Neural progenitor cell (in vitro differentiated cells): ENCODE results near the gene C9orf72. TPM values are rescaled to one million over a fixed set of nuclear protein-coding genes. Genes with fewer than 3 reads are reported as not detected.
A peak's percentile ranks its signal among the peaks of the same experiment; 100 is the strongest.

ENCODE experiments used
- DNase-seq: peaks from one replicate; pipeline ENCODE4 v3.0.0-alpha.2; 2016; ENCODE audit warnings: low spot score
- H2AFZ ChIP-seq: fragments of 200-600 bp; sonication (generic); replicated peaks from 2 replicates; pipeline ENCODE4 v1.6.1; 2016; ENCODE audit warnings: antibody characterized with exemption
- H3F3A ChIP-seq: fragments of 200-600 bp; sonication (generic); 2 replicates; pipeline ENCODE4 v1.6.1; 2016; ENCODE audit warnings: antibody characterized with exemption, low read depth
- H3K27ac ChIP-seq: fragments of 200-600 bp; sonication (generic); 2 replicates; pipeline ENCODE4 v1.5.1; 2016; ENCODE audit warnings: mild to moderate bottlenecking
- H3K27me3 ChIP-seq: fragments of 200-600 bp; sonication (generic); 2 replicates; pipeline ENCODE4 v1.6.1; 2016; ENCODE audit warnings: mild to moderate bottlenecking, moderate library complexity
- H3K36me3 ChIP-seq: fragments of 200-600 bp; sonication (generic); 2 replicates; pipeline ENCODE4 v1.5.1; 2016
- H3K4me1 ChIP-seq: fragments of 200-600 bp; sonication (generic); 2 replicates; pipeline ENCODE4 v1.6.1; 2016; ENCODE audit warnings: mixed run types
- H3K4me2 ChIP-seq: fragments of 200-600 bp; sonication (generic); 2 replicates; pipeline ENCODE4 v1.6.1; 2016
- H3K4me3 ChIP-seq: fragments of 200-600 bp; sonication (generic); 2 replicates; pipeline ENCODE4 v1.5.1; 2016
- H3K79me2 ChIP-seq: fragments of 200-600 bp; sonication (generic); 2 replicates; pipeline ENCODE4 v1.6.1; 2016; ENCODE audit warnings: low read depth
- H3K9ac ChIP-seq: fragments of 200-600 bp; sonication (generic); 2 replicates; pipeline ENCODE4 v1.6.1; 2016
- H3K9me3 ChIP-seq: fragments of 200-600 bp; sonication (generic); 2 replicates; pipeline ENCODE4 v1.5.1; 2016; ENCODE audit warnings: low read depth
- H4K20me1 ChIP-seq: fragments of 200-600 bp; sonication (generic); 2 replicates; pipeline ENCODE4 v1.6.1; 2016; ENCODE audit warnings: low read depth
- H3K27ac Mint-ChIP-seq: 3 replicates; pipeline ENCODE4 v1.8.0; 2021; ENCODE audit warnings: mixed read lengths
- H3K27me3 Mint-ChIP-seq: 2 replicates; pipeline ENCODE4 v1.8.0; 2022; ENCODE audit warnings: low read depth, mild to moderate bottlenecking, inconsistent platforms, moderate library complexity, mixed read lengths; ENCODE audit not compliant: insufficient read depth
- H3K36me3 Mint-ChIP-seq: 3 replicates; pipeline ENCODE4 v1.8.0; 2021; ENCODE audit warnings: mixed read lengths
- H3K4me1 Mint-ChIP-seq: 3 replicates; pipeline ENCODE4 v1.8.0; 2021; ENCODE audit warnings: mixed read lengths
- H3K4me3 Mint-ChIP-seq: 3 replicates; pipeline ENCODE4 v1.8.0; 2021; ENCODE audit warnings: mild to moderate bottlenecking, moderate library complexity, mixed read lengths
- H3K9me3 Mint-ChIP-seq: 3 replicates; pipeline ENCODE4 v1.8.0; 2020; ENCODE audit warnings: mixed read lengths
- EZH2 ChIP-seq: fragments of 200-600 bp; sonication (generic); IDR thresholded peaks from 2 replicates; pipeline ENCODE4 v1.6.1; 2017; ENCODE audit warnings: antibody characterized with exemption, mild to moderate bottlenecking, moderate library complexity
- EZH2phosphoT487 ChIP-seq: fragments of 200-600 bp; sonication (generic); IDR thresholded peaks from 2 replicates; pipeline ENCODE4 v1.6.1; 2017; ENCODE audit warnings: antibody characterized with exemption
- total RNA-seq: library from RNA; depleted of rRNA; stranded (reverse); fragments of >200 nt; gene quantifications from 2 replicates; pipeline ENCODE4 v1.2.3, GENCODE V29; 2015; ENCODE audit warnings: low replicate concordance
- TF ChIP-seq, protein P1 (sequence below): fragments of 200-600 bp; sonication (generic); IDR thresholded peaks from 2 replicates; pipeline ENCODE4 v1.5.1; 2017; ENCODE audit warnings: antibody characterized with exemption, mild to moderate bottlenecking

Gene C9orf72
- total RNA-seq, 1 donor from 2014 or later: 107 TPM

DNA sequence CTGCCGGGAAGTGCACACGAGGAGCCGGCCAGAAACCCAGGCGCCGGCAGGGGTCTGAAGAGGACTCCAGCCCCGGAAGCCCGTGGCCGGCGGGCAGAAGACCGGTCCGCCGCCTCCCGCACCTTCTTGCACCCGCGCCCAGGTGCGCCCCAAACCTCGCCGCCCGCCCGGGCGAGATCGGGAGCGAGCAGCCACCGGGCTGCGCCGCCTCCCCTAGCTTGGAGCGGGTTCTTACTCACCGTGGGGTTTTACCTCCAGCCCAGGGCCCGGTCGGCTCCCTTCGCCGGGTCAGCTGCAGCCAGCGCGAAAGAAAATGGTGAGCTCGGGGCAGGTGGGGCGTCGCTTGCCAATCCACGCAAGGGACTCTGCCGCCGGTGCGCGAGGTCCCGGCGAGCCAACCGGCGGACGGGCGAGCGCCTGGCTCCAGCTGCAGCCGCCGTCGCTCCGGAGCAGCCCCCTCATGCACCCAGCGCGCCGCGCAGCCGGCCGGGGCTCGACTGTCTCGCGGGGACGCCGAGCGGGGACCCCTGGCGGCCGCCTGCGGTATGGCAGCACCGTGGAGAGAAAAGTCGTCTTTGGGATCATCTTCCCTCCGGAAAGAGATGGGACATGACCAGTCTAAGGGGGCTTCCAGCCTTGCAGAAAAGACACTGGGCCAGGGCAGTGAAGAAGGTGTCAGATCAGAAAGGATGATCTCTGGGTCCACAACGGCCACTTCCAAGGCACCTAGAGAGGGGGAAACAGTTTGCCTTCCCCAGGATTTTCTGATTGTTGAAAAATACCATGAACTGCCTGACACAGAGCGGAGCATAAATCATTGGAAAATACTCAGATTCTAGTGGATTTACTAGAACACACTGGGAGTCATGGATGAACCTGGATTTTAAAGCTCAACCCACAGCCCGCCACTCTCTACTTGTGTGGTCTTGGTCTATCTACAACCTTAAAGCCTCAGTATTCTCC, 43.7 kb downstream of the C9orf72 start, which contains the start of gene MOB3B:
Gene MOB3B (minus strand): TSS at position 499 of the 963 bp plus-strand sequence. CDS start 74,264 bp downstream, outside the sequence.
- no peaks in the 10 kb centered on the region for H3K36me3 ChIP-seq
- peaks cover 29% of the 10 kb centered on the region for H3K4me1 ChIP-seq
- H3K9me3 Mint-ChIP-seq: no peaks in the 10 kb centered on the region
- peak within 1 kb of the TSS; percentile 97 for H3K4me3 Mint-ChIP-seq
- peaks cover 2% of the 10 kb centered on the region for H3K27me3 Mint-ChIP-seq
- peak within 1 kb of the TSS; percentile 92 for H3K4me2 ChIP-seq
- H3F3A ChIP-seq: peaks cover 22% of the 10 kb centered on the region
- peaks cover 35% of the 10 kb centered on the region for H3K79me2 ChIP-seq
- peaks cover 26% of the 10 kb centered on the region for H3K4me1 Mint-ChIP-seq
- H3K9me3 ChIP-seq: no peaks in the 10 kb centered on the region
- H3K9ac ChIP-seq: peak within 1 kb of the TSS; percentile 40
- H2AFZ ChIP-seq: peak within 1 kb of the TSS; percentile 95
- H3K27ac Mint-ChIP-seq: no peak within 1 kb of the TSS
- H4K20me1 ChIP-seq: peaks cover 11% of the 10 kb centered on the region
- peaks cover 4% of the 10 kb centered on the region for H3K36me3 Mint-ChIP-seq
- no peaks in the 10 kb centered on the region for H3K27me3 ChIP-seq
- peak within 1 kb of the TSS; percentile 98 for H3K4me3 ChIP-seq
- peak within 1 kb of the TSS; percentile 58 for H3K27ac ChIP-seq
- DNase-seq: peak; percentile 91
- no peak for TF ChIP-seq EZH2phosphoT487
- TF ChIP-seq EZH2: no peak
- TF ChIP-seq, protein P1, sequence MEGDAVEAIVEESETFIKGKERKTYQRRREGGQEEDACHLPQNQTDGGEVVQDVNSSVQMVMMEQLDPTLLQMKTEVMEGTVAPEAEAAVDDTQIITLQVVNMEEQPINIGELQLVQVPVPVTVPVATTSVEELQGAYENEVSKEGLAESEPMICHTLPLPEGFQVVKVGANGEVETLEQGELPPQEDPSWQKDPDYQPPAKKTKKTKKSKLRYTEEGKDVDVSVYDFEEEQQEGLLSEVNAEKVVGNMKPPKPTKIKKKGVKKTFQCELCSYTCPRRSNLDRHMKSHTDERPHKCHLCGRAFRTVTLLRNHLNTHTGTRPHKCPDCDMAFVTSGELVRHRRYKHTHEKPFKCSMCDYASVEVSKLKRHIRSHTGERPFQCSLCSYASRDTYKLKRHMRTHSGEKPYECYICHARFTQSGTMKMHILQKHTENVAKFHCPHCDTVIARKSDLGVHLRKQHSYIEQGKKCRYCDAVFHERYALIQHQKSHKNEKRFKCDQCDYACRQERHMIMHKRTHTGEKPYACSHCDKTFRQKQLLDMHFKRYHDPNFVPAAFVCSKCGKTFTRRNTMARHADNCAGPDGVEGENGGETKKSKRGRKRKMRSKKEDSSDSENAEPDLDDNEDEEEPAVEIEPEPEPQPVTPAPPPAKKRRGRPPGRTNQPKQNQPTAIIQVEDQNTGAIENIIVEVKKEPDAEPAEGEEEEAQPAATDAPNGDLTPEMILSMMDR: peak; percentile 80

DNA sequence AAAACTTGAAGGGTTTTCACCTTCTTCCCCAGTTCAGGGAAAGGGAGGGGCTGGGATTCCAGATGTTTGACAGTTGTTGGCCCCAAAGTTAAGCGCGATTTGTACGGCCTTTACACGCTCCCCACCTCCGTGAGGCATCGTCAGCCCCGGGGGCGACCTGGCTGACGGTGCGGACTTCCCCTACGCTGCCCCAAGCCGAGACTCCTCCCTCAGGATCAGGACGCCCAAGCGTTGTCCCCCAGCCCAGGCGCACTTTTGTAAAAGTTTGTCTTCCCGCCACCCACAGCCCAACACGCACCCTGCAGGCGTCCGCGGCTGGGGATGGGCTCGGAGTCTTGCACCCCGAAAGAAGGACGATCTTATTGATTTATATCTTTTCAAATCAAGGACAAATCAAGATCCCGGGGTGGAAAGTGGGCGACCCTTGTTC, 44.4 kb downstream of the C9orf72 start:
- no peaks in the 10 kb centered on the region for H3K9me3 ChIP-seq
- TF ChIP-seq, protein P1: no peak
- TF ChIP-seq EZH2 (no peak), EZH2phosphoT487 (no peak)
- peak overlapping the region; percentile 58 for H3K27ac ChIP-seq
- peaks cover 11% of the 10 kb centered on the region for H4K20me1 ChIP-seq
- peaks cover 22% of the 10 kb centered on the region for H3F3A ChIP-seq
- peak overlapping the region; percentile 95 for H2AFZ ChIP-seq
- peak; percentile 80 for DNase-seq
- Mint-ChIP-seq H3K27me3 (peaks cover 2% of the 10 kb centered on the region), H3K4me3 (peak overlapping the region; percentile 97), H3K36me3 (peaks cover 9% of the 10 kb centered on the region), H3K9me3 (no peaks in the 10 kb centered on the region), H3K27ac (no peak overlapping the region), H3K4me1 (peaks cover 26% of the 10 kb centered on the region)
- peak overlapping the region; percentile 92 for H3K4me2 ChIP-seq
- H3K79me2 ChIP-seq: peaks cover 42% of the 10 kb centered on the region
- peak overlapping the region; percentile 98 for H3K4me3 ChIP-seq
- H3K9ac ChIP-seq: peak overlapping the region; percentile 40
- no peaks in the 10 kb centered on the region for H3K27me3 ChIP-seq
- H3K36me3 ChIP-seq: no peaks in the 10 kb centered on the region
- H3K4me1 ChIP-seq: peaks cover 22% of the 10 kb centered on the region

DNA sequence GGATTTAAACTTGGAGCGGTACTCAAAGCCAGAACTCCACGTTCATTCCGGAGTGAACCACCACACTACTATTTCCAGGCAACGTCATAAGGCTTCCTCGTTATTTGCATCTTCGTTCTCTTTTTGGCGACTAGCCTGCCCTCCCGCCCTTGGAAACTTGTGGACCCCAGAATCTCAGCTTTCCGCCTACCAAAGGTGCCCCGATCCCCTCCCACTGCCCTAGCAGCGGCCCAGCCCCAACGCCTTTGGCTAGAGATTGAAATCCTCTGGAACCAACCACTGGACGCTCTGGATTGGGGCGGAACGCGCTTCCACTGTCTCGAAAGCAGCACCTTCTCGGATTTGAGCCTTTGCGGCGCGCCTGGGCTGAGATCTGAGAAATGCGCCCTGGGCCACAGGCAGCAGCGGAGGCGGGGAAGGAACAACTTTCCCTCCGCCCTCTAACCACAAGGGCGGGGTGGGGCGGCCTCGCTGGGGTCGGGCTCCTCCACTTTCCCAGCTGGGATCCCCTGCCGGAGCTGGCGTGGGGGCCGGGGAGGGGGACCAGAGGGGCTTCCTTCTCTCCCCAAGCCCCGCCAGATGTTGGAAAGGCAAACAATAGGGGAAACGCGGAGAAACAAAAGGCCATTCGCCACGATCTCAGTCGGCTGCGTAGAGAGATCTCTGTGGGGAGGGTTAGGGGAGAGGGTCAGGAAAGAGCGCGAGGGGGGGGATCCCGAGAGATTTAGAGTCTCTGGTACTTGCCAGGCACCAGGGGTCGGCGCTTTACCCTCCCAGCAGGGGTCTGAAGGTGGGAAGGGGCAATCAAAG, 45.0 kb downstream of the C9orf72 start:
- Mint-ChIP-seq H3K4me3 (peak overlapping the region; percentile 97), H3K27me3 (peaks cover 2% of the 10 kb centered on the region), H3K27ac (peak overlapping the region; percentile 85), H3K4me1 (peaks cover 26% of the 10 kb centered on the region), H3K9me3 (no peaks in the 10 kb centered on the region), H3K36me3 (peaks cover 9% of the 10 kb centered on the region)
- Histone ChIP-seq H3K27ac (peak overlapping the region; percentile 58), H3F3A (peaks cover 22% of the 10 kb centered on the region), H3K36me3 (no peaks in the 10 kb centered on the region), H3K79me2 (peaks cover 48% of the 10 kb centered on the region), H3K4me1 (peaks cover 23% of the 10 kb centered on the region), H2AFZ (peak overlapping the region; percentile 95), H3K9ac (peak overlapping the region; percentile 46), H3K4me3 (peak overlapping the region; percentile 98), H3K4me2 (peak overlapping the region; percentile 92), H4K20me1 (peaks cover 11% of the 10 kb centered on the region), H3K9me3 (no peaks in the 10 kb centered on the region), H3K27me3 (no peaks in the 10 kb centered on the region)
- TF ChIP-seq EZH2phosphoT487 (no peak), EZH2 (no peak)
- TF ChIP-seq, protein P1: no peak
- peak; percentile 91 for DNase-seq
